CD4-positive, alpha-beta T cell treated with Interferon gamma for 1 hour (primary cell): ENCODE results near the gene SPINT1.

Experiments used
- DNase-seq: peaks from one replicate; pipeline ENCODE4 v3.0.0-alpha.2; 2020

SPINT1 gene

GRCh38 chr15:40893733-40894680, 50.2 kb downstream of the SPINT1 start, which contains the start of gene VPS18:
Gene VPS18 (plus strand): TSS chr15:40894450. CDS start chr15:40894769, 319 bp downstream.
- peak; percentile 97 for DNase-seq

GRCh38 chr15:40894681-40895448, 51.0 kb downstream of the SPINT1 start:
- DNase-seq: peak; percentile 59

DNA sequence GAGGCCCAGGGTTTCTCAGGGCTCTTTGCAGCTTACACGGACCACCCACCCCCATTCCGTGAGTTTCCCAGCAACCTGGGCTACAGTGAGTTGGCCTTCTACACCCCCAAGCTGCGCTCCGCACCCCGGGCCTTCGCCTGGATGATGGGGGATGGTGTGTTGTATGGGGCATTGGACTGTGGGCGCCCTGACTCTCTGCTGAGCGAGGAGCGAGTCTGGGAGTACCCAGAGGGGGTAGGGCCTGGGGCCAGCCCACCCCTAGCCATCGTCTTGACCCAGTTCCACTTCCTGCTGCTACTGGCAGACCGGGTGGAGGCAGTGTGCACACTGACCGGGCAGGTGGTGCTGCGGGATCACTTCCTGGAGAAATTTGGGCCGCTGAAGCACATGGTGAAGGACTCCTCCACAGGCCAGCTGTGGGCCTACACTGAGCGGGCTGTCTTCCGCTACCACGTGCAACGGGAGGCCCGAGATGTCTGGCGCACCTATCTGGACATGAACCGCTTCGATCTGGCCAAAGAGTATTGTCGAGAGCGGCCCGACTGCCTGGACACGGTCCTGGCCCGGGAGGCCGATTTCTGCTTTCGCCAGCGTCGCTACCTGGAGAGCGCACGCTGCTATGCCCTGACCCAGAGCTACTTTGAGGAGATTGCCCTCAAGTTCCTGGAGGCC, 55.8 kb downstream of the SPINT1 start:
- DNase-seq: no peak

- DNase-seq: no peak
Observed at GRCh38 chr15:40900256-40901052, 56.6 kb downstream of the SPINT1 start.

DNA sequence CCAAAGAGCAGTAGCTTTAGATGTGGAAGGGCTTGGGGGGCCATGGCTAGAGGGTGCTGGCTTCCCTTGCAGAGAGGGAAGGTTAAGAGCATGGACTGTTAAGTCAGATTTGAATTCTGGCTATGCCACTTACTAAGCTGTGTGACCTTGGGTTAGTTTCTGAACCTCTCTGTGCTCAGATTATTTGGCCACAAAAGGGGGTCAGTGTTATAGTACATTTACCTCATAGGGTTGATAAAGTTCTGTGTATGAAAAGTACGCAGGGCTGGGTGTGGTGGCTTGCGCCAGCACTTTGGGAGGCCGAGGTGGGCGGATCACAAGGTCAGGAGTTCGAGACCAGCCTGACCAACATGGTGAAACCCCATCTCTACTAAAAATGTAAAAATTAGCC, 57.2 kb downstream of the SPINT1 start:
- no peak for DNase-seq

DNA sequence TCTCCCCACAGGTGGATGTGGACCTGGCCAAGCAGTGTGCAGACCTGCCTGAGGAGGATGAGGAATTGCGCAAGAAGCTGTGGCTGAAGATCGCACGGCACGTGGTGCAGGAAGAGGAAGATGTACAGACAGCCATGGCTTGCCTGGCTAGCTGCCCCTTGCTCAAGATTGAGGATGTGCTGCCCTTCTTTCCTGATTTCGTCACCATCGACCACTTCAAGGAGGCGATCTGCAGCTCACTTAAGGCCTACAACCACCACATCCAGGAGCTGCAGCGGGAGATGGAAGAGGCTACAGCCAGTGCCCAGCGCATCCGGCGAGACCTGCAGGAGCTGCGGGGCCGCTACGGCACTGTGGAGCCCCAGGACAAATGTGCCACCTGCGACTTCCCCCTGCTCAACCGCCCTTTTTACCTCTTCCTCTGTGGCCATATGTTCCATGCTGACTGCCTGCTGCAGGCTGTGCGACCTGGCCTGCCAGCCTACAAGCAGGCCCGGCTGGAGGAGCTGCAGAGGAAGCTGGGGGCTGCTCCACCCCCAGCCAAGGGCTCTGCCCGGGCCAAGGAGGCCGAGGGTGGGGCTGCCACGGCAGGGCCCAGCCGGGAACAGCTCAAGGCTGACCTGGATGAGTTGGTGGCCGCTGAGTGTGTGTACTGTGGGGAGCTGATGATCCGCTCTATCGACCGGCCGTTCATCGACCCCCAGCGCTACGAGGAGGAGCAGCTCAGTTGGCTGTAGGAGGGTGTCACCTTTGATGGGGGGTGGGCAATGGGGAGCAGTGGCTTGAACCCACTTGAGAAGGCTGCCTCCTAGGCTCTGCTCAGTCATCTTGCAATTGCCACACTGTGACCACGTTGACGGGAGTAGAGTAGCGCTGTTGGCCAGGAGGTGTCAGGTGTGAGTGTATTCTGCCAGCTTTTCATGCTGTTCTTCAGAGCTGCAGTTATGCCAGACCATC, 59.0 kb downstream of the SPINT1 start:
- peak; percentile 63 for DNase-seq

GRCh38 chr15:40904552-40905201, 60.8 kb downstream of the SPINT1 start:
- DNase-seq: no peak

DNA sequence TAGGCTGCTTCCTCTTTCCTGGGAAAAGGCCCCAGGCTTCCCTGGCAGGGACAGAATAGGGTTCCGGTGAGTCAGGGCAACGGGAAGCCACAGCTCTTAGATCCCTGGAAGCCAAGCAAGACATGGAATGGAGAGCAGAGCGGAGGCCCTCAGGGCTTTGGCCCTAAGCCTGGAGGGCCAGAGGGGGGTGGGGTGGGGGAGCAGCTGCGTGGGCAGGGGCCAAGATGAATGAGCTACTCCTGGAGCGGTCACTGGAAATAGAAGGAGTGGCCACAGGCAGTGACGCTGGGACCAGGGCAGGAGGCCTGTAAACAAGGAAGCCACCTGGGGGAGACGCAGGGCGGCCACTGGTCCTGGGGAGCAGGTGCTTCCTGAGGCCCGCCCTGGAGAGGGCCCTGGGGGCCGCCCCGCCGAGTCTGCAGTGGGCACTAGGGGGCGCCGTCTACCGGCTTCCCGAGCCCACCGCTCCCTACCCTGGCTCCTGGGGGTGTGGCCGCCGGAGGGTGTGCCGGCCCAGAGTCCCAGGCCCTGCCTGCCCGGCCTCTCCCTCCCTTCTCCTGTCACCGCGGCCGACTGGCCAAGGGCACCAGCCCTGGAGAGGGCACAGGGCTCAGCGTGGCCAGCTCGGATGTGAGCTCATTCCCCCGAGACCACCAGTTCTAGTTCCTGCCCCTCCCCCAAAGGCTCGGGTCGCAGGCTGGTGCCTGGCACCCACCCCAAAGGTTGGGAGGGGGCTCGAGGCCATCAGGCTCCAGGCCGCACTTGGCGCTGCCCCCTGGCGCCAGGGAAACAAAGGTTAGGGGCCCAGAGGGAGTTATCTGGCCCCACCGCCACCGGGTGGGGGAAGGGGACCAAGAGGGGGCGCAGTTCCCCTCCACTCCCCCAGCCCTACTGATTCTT, 62.5 kb downstream of the SPINT1 start:
- peak; percentile 84 for DNase-seq

DNA sequence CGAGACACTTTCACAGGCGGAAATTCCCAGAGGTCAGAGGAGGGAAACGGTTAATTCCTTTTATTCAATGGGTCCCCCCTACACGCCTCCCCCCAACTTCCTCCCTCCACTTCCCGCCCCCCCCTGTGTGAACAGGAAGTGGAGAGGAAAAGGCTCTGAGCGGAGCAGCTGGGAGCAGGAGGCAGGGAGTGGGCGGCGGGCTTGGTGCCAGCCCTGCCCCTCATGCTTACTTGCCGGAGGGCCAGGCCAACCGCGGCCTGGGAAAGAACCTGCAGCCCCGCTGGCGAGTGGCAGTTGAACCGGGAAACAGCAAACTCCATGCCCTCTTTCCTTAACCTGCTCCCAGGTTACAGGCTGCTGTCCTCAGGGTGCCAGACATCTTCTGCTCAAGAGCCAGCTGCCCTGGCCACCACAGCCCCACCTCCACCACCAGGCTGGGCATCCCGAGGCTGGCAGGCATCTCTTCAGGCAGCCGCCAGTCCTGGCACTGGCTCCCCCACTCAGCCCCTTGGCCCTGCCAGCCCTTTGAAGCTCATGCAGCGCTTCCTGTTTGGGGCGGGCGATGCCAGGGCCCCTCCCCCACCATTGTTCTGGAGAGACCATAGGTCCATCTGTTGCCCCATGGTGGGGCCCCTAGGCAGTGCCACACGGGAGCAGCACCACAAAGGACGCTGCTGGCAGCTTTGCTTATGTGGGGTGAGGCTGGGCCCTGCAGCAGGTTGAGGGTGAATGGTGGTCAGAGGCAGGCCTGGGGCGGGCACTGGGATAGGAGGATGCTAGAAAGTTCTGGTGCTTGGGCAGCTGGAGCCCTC, 63.3 kb downstream of the SPINT1 start:
- DNase-seq: peak; percentile 71
